PFSK-1 (cell line): ENCODE measurements around the gene THEM4.

Experiments used
- FOXP2 ChIP-seq: optimal IDR thresholded peaks from 2 replicates; pipeline ENCODE3; 2011; ENCODE audit warnings: borderline replicate concordance, control low read depth, inconsistent platforms; ENCODE audit not compliant: insufficient read depth; ENCODE audit errors: extremely low read length, extremely low read depth
- POLR2AphosphoS5 ChIP-seq: IDR thresholded peaks from 2 replicates; pipeline ENCODE4 v1.6.1; 2012; ENCODE audit warnings: low read depth, mild to moderate bottlenecking, control low read depth, low read length, moderate library complexity
- SIN3A ChIP-seq: IDR thresholded peaks from 2 replicates; pipeline ENCODE4 v1.6.1; 2012; ENCODE audit warnings: mild to moderate bottlenecking, low read length, moderate library complexity, borderline replicate concordance; ENCODE audit not compliant: insufficient read depth
- TAF1 ChIP-seq: IDR thresholded peaks from 2 replicates; pipeline ENCODE4 v1.6.1; 2012; ENCODE audit warnings: low read length, control low read depth, borderline replicate concordance; ENCODE audit not compliant: insufficient read depth
- TF ChIP-seq, protein P1 (sequence below), 2 experiments: IDR thresholded peaks; 2 replicates each; pipeline versions ENCODE4 v1.6.1 to v1.8.0; 2011 to 2012; ENCODE audit warnings: low read depth in 2 of 2, low read length in 2 of 2, control low read depth in 1 of 2, inconsistent platforms in 1 of 2, mild to moderate bottlenecking in 1 of 2, moderate library complexity in 1 of 2; ENCODE audit not compliant: insufficient read depth in 1 of 2

DNA sequence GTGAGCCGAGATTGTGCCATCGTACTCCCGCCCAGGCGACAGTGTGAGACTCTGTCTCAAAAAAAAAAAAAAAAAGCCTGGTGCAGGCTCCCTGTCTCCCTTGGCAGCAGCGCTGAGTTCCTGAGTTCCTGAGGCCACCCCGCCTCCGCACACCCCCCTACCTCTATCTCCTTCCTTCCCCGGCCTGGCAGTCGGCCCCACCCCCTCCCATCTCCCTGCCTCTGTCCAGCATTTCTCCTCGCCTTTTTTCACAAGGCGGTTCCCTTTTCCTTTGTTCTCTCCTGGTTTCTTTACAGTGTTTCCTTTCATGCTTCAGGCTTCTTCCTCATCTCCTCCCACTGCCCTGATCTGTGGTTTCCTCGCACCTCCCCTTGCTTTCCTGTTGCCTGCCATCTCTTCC lies 80.4 kb downstream of the THEM4 start:
- TF ChIP-seq TAF1 (no peak), SIN3A (0 out of 2 replicates have a peak, but pooled peaks have one; percentile 62), POLR2AphosphoS5 (no peak), FOXP2 (no peak)
- TF ChIP-seq, protein P1, sequence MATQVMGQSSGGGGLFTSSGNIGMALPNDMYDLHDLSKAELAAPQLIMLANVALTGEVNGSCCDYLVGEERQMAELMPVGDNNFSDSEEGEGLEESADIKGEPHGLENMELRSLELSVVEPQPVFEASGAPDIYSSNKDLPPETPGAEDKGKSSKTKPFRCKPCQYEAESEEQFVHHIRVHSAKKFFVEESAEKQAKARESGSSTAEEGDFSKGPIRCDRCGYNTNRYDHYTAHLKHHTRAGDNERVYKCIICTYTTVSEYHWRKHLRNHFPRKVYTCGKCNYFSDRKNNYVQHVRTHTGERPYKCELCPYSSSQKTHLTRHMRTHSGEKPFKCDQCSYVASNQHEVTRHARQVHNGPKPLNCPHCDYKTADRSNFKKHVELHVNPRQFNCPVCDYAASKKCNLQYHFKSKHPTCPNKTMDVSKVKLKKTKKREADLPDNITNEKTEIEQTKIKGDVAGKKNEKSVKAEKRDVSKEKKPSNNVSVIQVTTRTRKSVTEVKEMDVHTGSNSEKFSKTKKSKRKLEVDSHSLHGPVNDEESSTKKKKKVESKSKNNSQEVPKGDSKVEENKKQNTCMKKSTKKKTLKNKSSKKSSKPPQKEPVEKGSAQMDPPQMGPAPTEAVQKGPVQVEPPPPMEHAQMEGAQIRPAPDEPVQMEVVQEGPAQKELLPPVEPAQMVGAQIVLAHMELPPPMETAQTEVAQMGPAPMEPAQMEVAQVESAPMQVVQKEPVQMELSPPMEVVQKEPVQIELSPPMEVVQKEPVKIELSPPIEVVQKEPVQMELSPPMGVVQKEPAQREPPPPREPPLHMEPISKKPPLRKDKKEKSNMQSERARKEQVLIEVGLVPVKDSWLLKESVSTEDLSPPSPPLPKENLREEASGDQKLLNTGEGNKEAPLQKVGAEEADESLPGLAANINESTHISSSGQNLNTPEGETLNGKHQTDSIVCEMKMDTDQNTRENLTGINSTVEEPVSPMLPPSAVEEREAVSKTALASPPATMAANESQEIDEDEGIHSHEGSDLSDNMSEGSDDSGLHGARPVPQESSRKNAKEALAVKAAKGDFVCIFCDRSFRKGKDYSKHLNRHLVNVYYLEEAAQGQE (IDR thresholded peaks at IDR 0.05; ENCODE audit: insufficient read depth in 1 of 2, low read depth in 2 of 2, low read length in 2 of 2), result peak; percentile 88 to 96
